Ovary (tissue), 9 donors: ENCODE data around the gene ZNF768. TPM values are rescaled to one million over a fixed set of nuclear protein-coding genes. Genes with fewer than 3 reads are reported as not detected.
"Not testable (repeated sequence)": the region's sequence is repeated elsewhere in the genome, so short reads cannot be mapped to it uniquely, and the experiment has no call there.

Source experiments
- DNase-seq, 5 donors: peaks; one replicate each; pipeline ENCODE4 v3.0.0-alpha.2; 2019 to 2020
- H3K27ac ChIP-seq, 2 donors: fragments of 200-600 bp; one replicate each; pipeline versions ENCODE4 v1.5.1 to v1.8.0; 2019 to 2022
- H3K27me3 ChIP-seq: fragments of 200-600 bp; one replicate; pipeline ENCODE4 v1.8.0; 2022
- H3K36me3 ChIP-seq: fragments of 200-600 bp; sonication (generic); one replicate; pipeline ENCODE4 v1.5.1; 2019
- H3K4me1 ChIP-seq: one replicate; pipeline ENCODE4 v1.8.1; 2013; ENCODE audit warnings: mild to moderate bottlenecking, moderate library complexity; ENCODE audit not compliant: insufficient read depth
- H3K4me3 ChIP-seq: fragments of 200-600 bp; sonication (generic); one replicate; pipeline ENCODE4 v1.5.1; 2017
- H3K9me3 ChIP-seq, 2 donors: fragments of 200-600 bp in 1 of 2; sonication (generic) in 1 of 2; one replicate each; pipeline versions ENCODE4 v1.5.1 to v1.8.1; 2013 to 2019; ENCODE audit warnings: mild to moderate bottlenecking in 1 of 2, moderate library complexity in 1 of 2
- EP300 ChIP-seq: sonication (generic); formaldehyde crosslinking; IDR thresholded peaks from one replicate; pipeline ENCODE4 v1.6.1; 2017; ENCODE audit warnings: antibody characterized with exemption
- POLR2A ChIP-seq: fragments of 450-650 bp; IDR thresholded peaks from one replicate; pipeline ENCODE4 v1.6.1; 2017; ENCODE audit warnings: antibody characterized with exemption, mild to moderate bottlenecking, moderate library complexity
- WGBS, 3 donors: extraction: QIAGEN DNeasy Blood & Tissue Kit in 1 of 3; methylation state at CpG; one replicate each; pipeline versions ENCODE4 v1.1.5 to v1.1.7; 2013 to 2017; 5-methylcytosine and 5-hydroxymethylcytosine counted together
- intact Hi-C, 4 donors: fragments of 100-400 bp; cut with DNase I; formaldehyde crosslinking; loops; one replicate each; pipeline versions ENCODE4 v1.11.0 to v1.15.1; 2022 to 2023
- polyA plus RNA-seq, 2 donors: library from polyadenylated mRNA; stranded (reverse); fragments of 200-250 nt in 1 of 2; fragments of 350-450 nt in 1 of 2; fragmentation: Illumina TruSeq in 1 of 2; extraction: RNeasy Lipid Tissue Mini Kit (QIAGEN cat#74804) in 1 of 2; gene quantifications; one replicate each; pipeline ENCODE4 v1.2.3, GENCODE V29; 2013 to 2014
- total RNA-seq, 7 donors: library from RNA; depleted of rRNA in 2 of 7; stranded (reverse); fragments of >200 nt in 2 of 7; fragmentation: NEBNext Ultra II Directional in 3 of 7; extraction: Animal tissue kit (Norgen Biotek cat#: 25700) in 3 of 7; gene quantifications; one replicate each; pipeline versions ENCODE4 v1.1.0 to v1.2.4, GENCODE V29; 2016 to 2023
- TF ChIP-seq, protein P1 (sequence below), 3 donors: fragments of 450-650 bp in 2 of 3; fragments of 200-600 bp in 1 of 3; IDR thresholded peaks; one replicate each; pipeline versions ENCODE4 v1.5.1 to v1.8.0; 2016 to 2022; ENCODE audit warnings: antibody characterized with exemption in 3 of 3, mild to moderate bottlenecking in 1 of 3
- donor health status: DM: no; HTN: no; CAD: no; lungs with moderate emphysema.
- donor health status: DM: no; HTN: no; CAD: no.
- donor health status: Bipolar disorder and iron deficiency.
- donor health status: DM: yes; HTN: yes; CAD: no.
- donor health status: DM: no; HTN: no; CAD: no.
- donor health status: DM: yes; HTN: yes; CAD: no.

Gene ZNF768
- total and polyA plus RNA-seq, 9 donors = 12.4 to 43.2 (median 38.6) TPM

DNA sequence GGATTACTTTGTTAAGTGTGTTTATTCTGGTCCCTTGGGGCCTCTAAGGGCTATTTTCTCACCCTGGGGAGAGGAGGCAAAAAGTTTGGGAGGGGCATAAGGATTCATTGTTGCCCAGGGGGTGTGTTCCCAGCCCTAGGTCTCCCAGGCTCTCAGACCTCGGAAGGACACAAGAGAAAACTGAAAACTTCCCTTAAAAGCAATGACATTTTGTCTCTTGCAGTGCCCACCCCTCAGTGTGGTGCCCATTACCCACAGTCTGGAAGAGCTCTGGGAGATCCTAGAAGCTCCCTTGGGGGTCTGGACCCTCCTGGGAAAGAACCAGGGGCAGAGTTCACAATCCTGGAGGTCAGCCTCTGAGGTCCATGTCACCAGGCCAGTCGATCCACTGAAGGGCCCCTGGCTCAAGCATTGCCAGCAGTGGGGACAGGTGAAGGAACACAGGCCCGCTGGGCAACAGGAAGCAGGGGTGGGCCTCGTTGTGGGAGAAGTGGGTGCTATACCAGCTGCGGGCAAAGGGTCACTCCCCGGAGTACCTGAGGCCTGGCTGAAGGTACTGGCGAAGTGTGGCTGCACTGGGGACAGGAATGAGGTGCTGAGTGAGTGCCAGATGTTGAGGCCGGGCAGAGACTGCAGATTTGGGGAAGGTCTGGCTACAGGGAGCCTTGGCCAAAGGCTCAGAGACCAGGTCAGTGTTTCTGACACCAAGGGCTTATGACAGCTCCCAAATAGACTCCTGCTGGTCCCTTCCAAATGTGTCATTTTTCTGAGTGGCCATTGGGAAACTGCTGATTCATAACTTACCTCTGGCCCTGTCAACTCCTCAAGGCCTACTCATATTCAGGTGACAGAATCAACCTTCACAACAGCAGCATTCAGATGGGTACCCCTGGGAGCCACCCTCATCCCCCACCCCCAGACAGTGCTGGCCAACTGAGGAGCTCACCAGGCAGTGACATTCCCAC, 12.9 kb upstream of the ZNF768 start:
- no peaks in the 10 kb centered on the region for H3K36me3 ChIP-seq
- H3K27me3 ChIP-seq = no peaks in the 10 kb centered on the region
- WGBS, 3 donors = 88 to 91% (median 90%) methylated on average over 8 of the region's 8 CpGs
- H3K4me1 ChIP-seq = peaks cover 5% of the 10 kb centered on the region
- no peak for TF ChIP-seq POLR2A
- TF ChIP-seq EP300 = no peak
- DNase-seq = peak in 1 of 5 donors; percentile 8
- no peak overlapping the region for H3K4me3 ChIP-seq
- H3K27ac ChIP-seq = no peak overlapping the region
- intact Hi-C loops = loop anchor here in 1 of 4 donors (10.0 kb wide), 1 partner anchor 484 kb away; a partner anchor contains a TSS
- no peaks in the 10 kb centered on the region for H3K9me3 ChIP-seq

DNA sequence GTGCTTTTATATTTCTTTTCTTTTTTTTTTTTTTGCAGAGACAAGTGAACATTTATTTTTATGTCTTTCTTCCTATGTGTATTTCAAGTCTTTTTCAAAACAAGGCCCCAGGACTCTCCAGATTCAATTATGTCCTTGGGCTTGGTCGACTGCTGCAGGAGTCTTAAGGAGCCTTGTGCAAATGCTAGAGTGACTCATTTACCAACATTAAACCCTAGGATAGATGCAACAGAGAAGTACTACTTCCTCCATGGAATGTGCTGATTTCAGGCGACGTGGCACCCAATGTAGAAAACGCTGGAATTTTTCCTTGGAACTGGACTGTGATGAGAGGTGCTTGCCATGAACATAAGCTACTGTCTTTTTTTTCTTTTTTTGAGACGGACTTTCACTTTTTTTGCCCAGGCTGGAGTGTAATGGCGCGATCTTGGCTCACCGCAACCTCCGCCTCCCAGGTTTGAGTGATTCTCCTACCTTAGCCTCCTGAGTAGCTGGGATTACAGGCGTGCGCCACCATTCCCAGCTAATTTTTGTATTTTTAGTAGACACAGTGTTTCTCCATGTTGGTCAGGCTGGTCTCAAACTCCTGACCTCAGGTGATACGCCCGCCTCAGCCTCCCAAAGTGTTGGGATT, 10.1 kb upstream of the ZNF768 start:
- H3K4me1 ChIP-seq, H3K27me3 ChIP-seq, H3K4me3 ChIP-seq, H3K9me3 ChIP-seq, DNase-seq, H3K36me3 ChIP-seq: not testable (repeated sequence)
- peak overlapping the region in 1 of 2 donors; percentile 83 for H3K27ac ChIP-seq
- intact Hi-C loops = loop anchor here in 1 of 4 donors (10.0 kb wide), 1 partner anchor 482 kb away; a partner anchor contains a TSS
- 90 to 94% (median 92%) methylated on average over 13 of the region's 13 CpGs for WGBS, 3 donors

DNA sequence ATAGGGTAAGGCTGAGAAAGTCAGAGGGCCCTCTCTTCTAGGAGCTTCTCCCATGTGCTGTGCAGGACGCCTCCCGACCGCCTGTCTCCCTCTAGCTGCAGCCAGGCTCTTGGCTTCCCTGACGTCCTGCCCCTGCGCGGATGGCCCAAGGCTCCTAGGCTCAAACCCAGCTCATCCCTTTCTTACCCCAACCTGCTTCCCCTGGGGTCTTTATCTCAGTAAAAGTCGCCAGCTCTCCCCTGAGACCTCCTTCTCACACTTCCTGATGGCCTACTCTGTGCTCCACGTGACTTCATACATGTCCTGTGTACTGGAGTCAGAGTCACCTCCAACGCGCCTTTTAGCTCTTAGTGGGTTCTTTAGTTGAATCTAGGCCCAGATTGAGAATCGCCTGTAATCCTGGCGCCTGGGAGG, 9.4 kb upstream of the ZNF768 start:
- WGBS, 3 donors = 27 to 33% (median 29%) methylated on average over 12 of the region's 12 CpGs
- Histone ChIP-seq H3K36me3 (no peaks in the 10 kb centered on the region), H3K4me3 (peak overlapping the region; percentile 64), H3K27ac (peak overlapping the region in 1 of 2 donors; percentile 83), H3K27me3 (no peaks in the 10 kb centered on the region), H3K9me3 (no peaks in the 10 kb centered on the region), H3K4me1 (peaks cover 7% of the 10 kb centered on the region)
- TF ChIP-seq, protein P1, sequence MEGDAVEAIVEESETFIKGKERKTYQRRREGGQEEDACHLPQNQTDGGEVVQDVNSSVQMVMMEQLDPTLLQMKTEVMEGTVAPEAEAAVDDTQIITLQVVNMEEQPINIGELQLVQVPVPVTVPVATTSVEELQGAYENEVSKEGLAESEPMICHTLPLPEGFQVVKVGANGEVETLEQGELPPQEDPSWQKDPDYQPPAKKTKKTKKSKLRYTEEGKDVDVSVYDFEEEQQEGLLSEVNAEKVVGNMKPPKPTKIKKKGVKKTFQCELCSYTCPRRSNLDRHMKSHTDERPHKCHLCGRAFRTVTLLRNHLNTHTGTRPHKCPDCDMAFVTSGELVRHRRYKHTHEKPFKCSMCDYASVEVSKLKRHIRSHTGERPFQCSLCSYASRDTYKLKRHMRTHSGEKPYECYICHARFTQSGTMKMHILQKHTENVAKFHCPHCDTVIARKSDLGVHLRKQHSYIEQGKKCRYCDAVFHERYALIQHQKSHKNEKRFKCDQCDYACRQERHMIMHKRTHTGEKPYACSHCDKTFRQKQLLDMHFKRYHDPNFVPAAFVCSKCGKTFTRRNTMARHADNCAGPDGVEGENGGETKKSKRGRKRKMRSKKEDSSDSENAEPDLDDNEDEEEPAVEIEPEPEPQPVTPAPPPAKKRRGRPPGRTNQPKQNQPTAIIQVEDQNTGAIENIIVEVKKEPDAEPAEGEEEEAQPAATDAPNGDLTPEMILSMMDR (IDR thresholded peaks at IDR 0.05) = peak; percentile 23 to 56 (median 47)
- TF ChIP-seq EP300 = no peak
- DNase-seq = peak; percentile 73 to 81 (median 75)
- intact Hi-C loops = loop anchor here in 1 of 4 donors (10.0 kb wide), 1 partner anchor 481 kb away; a partner anchor contains a TSS

DNA sequence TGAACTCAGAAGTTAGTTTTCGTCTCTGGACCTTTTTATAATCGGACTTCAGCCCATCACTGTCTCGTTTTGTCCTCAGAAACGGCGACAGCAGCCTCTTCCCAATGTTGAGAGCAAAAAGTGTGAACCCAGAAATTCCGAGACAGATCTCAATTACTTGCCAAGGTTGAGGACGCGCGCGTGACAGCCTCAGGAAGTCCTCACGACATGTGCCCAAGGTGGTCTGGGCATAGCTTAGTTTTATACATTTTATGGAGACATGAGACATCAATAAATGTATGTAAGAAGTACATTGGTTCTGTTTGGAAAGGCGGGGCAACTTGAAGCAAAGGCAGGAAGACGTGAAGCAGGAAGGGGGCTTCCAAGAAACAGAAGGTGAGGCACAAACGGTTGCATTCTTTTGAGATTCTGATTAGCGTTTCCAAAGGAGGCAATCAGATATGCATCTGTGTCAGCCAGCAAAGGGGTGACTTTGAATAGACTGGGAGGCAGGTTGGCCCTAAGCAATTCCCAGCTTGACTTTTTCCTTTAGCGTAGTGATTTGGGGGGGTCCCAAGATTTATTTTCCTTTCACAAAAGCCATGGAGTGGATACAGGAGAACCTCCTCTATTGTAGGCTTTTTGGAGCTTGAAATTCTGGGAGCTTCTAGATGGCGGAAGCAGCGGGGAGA, 8.9 kb upstream of the ZNF768 start:
- no peaks in the 10 kb centered on the region for H3K27me3 ChIP-seq
- 2 to 6% (median 5%) methylated on average over 18 of the region's 18 CpGs for WGBS, 3 donors
- peak overlapping the region; percentile 76 to 83 for H3K27ac ChIP-seq
- intact Hi-C loops = loop anchor here in 1 of 4 donors (10.0 kb wide), 1 partner anchor 480 kb away; a partner anchor contains a TSS
- H3K9me3 ChIP-seq = no peaks in the 10 kb centered on the region
- DNase-seq = no peak
- H3K4me3 ChIP-seq = peak overlapping the region; percentile 64
- TF ChIP-seq POLR2A = no peak
- TF ChIP-seq, protein P1 (IDR thresholded peaks at IDR 0.05) = no peak
- TF ChIP-seq EP300 = no peak
- H3K36me3 ChIP-seq = no peaks in the 10 kb centered on the region
- H3K4me1 ChIP-seq = peaks cover 7% of the 10 kb centered on the region
